Activated B cell treated with CpG ODN at 0.5 μM for 24 hours (primary cell): ENCODE data around the gene FIBCD1. TPM values are rescaled to one million over a fixed set of nuclear protein-coding genes. Genes with fewer than 3 reads are reported as not detected.

Experiments used
- ATAC-seq: fragments of 200-7000 bp; cut with Tn5 transposase; one replicate; pipeline ENCODE4 v1.10.0; 2021; ENCODE audit warnings: low read depth, mild to moderate bottlenecking, moderate library complexity
- CTCF ChIA-PET: fragments of 350-600 bp; sonication (Branson Sonifier 250); formaldehyde crosslinking; loops from one replicate; lab custom pipeline; 2021; ENCODE audit warnings: antibody characterized with exemption; lab: Charles Lee
- POLR2A ChIA-PET: fragments of 350-600 bp; sonication (Branson Sonifier 250); formaldehyde crosslinking; loops from one replicate; lab custom pipeline; 2021; ENCODE audit warnings: antibody characterized with exemption; lab: Charles Lee
- DNase-seq: peaks from one replicate; pipeline ENCODE4 v3.0.0; 2022
- H3K27ac Mint-ChIP-seq: one replicate; pipeline ENCODE4 v1.8.0; 2020; ENCODE audit warnings: mixed read lengths
- H3K27me3 Mint-ChIP-seq: one replicate; pipeline ENCODE4 v1.8.0; 2021; ENCODE audit warnings: mixed read lengths
- H3K36me3 Mint-ChIP-seq: one replicate; pipeline ENCODE4 v1.8.0; 2021; ENCODE audit warnings: low read depth, mixed read lengths
- H3K4me1 Mint-ChIP-seq: one replicate; pipeline ENCODE4 v1.8.0; 2021; ENCODE audit warnings: mixed read lengths
- H3K4me3 Mint-ChIP-seq: one replicate; pipeline ENCODE4 v1.8.0; 2020; ENCODE audit warnings: mild to moderate bottlenecking, mixed read lengths
- H3K9me3 Mint-ChIP-seq: one replicate; pipeline ENCODE4 v1.8.0; 2020; ENCODE audit warnings: mixed read lengths
- CTCF ChIP-seq: fragments of 200-600 bp; IDR thresholded peaks from one replicate; pipeline ENCODE4 v1.8.0; 2022; ENCODE audit warnings: antibody characterized with exemption, mild to moderate bottlenecking
- intact Hi-C: fragments of 100-400 bp; cut with micrococcal nuclease; formaldehyde crosslinking; loops from one replicate; pipeline ENCODE4 v1.15.1; 2024
- total RNA-seq: library from RNA; stranded (reverse); gene quantifications from 2 replicates; pipeline ENCODE4 v1.2.3, GENCODE V29; 2022

FIBCD1 gene
- total RNA-seq, 1 donor from 2014 or later = not detected

GRCh38 chr9:130868230-130868629 is 70.8 kb downstream of the FIBCD1 start:
- peaks cover 19% of the 10 kb centered on the region for H3K4me1 Mint-ChIP-seq
- H3K4me3 Mint-ChIP-seq = no peak overlapping the region
- no peak for TF ChIP-seq CTCF
- H3K27ac Mint-ChIP-seq = no peak overlapping the region
- no peaks in the 10 kb centered on the region for H3K27me3 Mint-ChIP-seq
- ChIA-PET CTCF (interaction anchor here (9.3 kb wide), 1 partner anchor 179 kb away, joined by 161 read pairs; no protein-coding TSS in a partner anchor), POLR2A (no interaction called here)
- peaks cover 39% of the 10 kb centered on the region for H3K36me3 Mint-ChIP-seq
- ATAC-seq (no peak), DNase-seq (no peak)
- intact Hi-C loops = no loop called here
- H3K9me3 Mint-ChIP-seq = no peaks in the 10 kb centered on the region

GRCh38 chr9:130867556-130867955 is 71.5 kb downstream of the FIBCD1 start:
- CTCF ChIA-PET = interaction anchor here (1.0 to 9.3 kb wide), 5 partner anchors 59 to 180 kb away, joined by 3 to 161 read pairs (median 4); no protein-coding TSS in a partner anchor
- POLR2A ChIA-PET = interaction anchor here (0.5 kb wide), 1 partner anchor 41 kb away, joined by 3 read pairs; no protein-coding TSS in a partner anchor

GRCh38 chr9:130866474-130866965 is 72.5 kb downstream of the FIBCD1 start:
- TF ChIP-seq CTCF = no peak
- POLR2A ChIA-PET = no interaction called here
- H3K4me3 Mint-ChIP-seq = no peak overlapping the region
- H3K27ac Mint-ChIP-seq = no peak overlapping the region
- intact Hi-C loops = loop anchor here (1.0 kb wide), 2 partner anchors 75 to 180 kb away; no protein-coding TSS in a partner anchor
- DNase-seq (peak; percentile 33), ATAC-seq (peak; percentile 56)
- peaks cover 18% of the 10 kb centered on the region for H3K4me1 Mint-ChIP-seq
- no peaks in the 10 kb centered on the region for H3K9me3 Mint-ChIP-seq
- CTCF ChIA-PET = interaction anchor here (0.7 to 9.3 kb wide), 16 partner anchors 9 to 186 kb away, joined by 3 to 161 read pairs (median 4); no protein-coding TSS in a partner anchor
- no peaks in the 10 kb centered on the region for H3K27me3 Mint-ChIP-seq
- peaks cover 34% of the 10 kb centered on the region for H3K36me3 Mint-ChIP-seq

More at GRCh38 chr9:130867556-130867955, 71.5 kb downstream of the FIBCD1 start:
- Mint-ChIP-seq H3K9me3 (no peaks in the 10 kb centered on the region), H3K27ac (no peak overlapping the region), H3K36me3 (peaks cover 39% of the 10 kb centered on the region), H3K27me3 (no peaks in the 10 kb centered on the region), H3K4me3 (no peak overlapping the region), H3K4me1 (peaks cover 19% of the 10 kb centered on the region)
- intact Hi-C loops = no loop called here
- no peak for TF ChIP-seq CTCF
- ATAC-seq = no peak
- DNase-seq = no peak

- H3K4me1 Mint-ChIP-seq = peaks cover 12% of the 10 kb centered on the region
- ATAC-seq = no peak
- DNase-seq = no peak
- no peaks in the 10 kb centered on the region for H3K27me3 Mint-ChIP-seq
- POLR2A ChIA-PET = no interaction called here
- peaks cover 33% of the 10 kb centered on the region for H3K36me3 Mint-ChIP-seq
- H3K27ac Mint-ChIP-seq = no peak overlapping the region
- CTCF ChIA-PET = interaction anchor here (0.8 to 9.3 kb wide), 10 partner anchors 77 to 181 kb away, joined by 3 to 161 read pairs (median 6); no protein-coding TSS in a partner anchor
- H3K4me3 Mint-ChIP-seq = no peak overlapping the region
- intact Hi-C loops = loop anchor here (1.0 kb wide), 2 partner anchors 75 to 180 kb away; no protein-coding TSS in a partner anchor
- H3K9me3 Mint-ChIP-seq = no peaks in the 10 kb centered on the region
- no peak for TF ChIP-seq CTCF
Observed at GRCh38 chr9:130865921-130866320, 73.1 kb downstream of the FIBCD1 start.

GRCh38 chr9:130864541-130864940 is 74.5 kb downstream of the FIBCD1 start:
- POLR2A ChIA-PET = no interaction called here
- intact Hi-C loops = no loop called here
- H3K4me3 Mint-ChIP-seq = no peak overlapping the region
- no peak for ATAC-seq
- CTCF ChIA-PET = interaction anchor here (1.1 to 9.3 kb wide), 5 partner anchors 93 to 183 kb away, joined by 3 to 161 read pairs (median 7); no protein-coding TSS in a partner anchor
- H3K9me3 Mint-ChIP-seq = no peaks in the 10 kb centered on the region
- no peak for DNase-seq
- no peaks in the 10 kb centered on the region for H3K27me3 Mint-ChIP-seq
- no peak overlapping the region for H3K27ac Mint-ChIP-seq
- peaks cover 2% of the 10 kb centered on the region for H3K4me1 Mint-ChIP-seq
- TF ChIP-seq CTCF = no peak
- H3K36me3 Mint-ChIP-seq = peaks cover 44% of the 10 kb centered on the region
